Fibroblast of skin of abdomen (primary cell): ENCODE measurements around the gene TNPO1.

Source experiments
- DNase-seq: peaks from one replicate; pipeline ENCODE4 v3.0.0-alpha.2; 2013

Gene TNPO1

DNA sequence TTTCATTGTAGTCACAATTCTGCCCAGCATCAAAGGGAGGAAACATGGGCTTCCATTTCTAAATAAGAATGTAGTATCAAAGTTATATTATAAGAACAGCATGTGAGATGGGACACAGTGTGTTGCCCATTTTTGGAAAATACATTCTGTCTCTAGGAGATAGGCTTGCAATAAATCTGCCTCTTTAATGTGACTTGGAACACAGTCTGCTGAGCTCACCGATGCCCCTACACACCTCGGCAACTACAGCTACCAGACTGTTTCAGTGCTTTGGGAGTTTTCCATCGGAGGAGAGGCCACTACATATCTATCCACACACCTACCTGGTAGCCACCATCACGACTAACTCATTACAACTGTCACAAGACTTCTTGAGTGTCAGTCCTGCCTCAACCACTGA lies 120.4 kb downstream of the TNPO1 start:
- no peak for DNase-seq

DNA sequence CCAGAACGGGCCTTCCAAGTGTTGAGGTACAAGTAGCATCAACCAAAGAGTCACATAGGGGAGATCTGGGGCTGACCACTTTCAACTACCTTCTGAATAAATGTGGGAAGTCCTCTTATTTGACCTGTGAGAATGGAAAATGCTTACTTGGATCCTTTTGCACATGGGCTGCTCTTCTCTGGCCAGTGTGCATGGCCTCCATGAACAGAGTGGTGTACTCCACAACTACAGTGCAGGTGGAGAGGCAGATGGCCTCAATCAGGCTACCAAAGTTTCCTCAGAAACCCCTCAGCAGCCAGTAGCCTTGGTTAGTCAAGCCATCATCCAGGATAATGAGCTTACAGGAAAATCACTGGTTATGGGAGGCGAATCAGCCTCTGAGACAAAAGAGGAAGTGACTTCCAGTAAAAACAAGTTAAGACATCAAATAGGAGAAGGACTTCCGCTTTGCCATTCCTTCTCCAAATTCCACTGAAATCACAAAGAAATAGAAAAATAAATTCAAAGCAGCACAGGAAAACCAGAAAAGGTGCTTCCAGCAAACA lies 121.1 kb downstream of the TNPO1 start:
- no peak for DNase-seq

- no peak for DNase-seq
Measured at GRCh38 chr5:72938206-72938605, 121.7 kb downstream of the TNPO1 start.

- DNase-seq = no peak
Measured at GRCh38 chr5:72940082-72940481, 123.6 kb downstream of the TNPO1 start.

DNA sequence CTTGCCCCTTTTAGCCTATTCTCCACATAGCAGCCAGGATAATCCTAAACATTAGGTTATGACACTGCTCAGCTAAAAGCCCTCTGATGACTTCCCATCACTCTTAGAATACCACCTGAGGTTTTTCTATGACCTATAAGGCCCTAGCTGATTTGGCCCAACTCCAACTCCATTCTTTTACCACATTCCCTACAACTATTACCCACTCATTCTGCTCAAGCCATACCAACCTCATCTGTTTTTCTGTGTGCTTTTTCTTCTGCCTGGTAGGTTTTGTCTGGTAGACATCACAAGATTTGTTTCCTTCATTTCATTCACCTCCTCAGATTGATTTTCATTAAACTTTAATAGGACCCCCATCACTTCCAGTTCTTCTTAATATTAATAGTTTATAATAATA lies 126.8 kb downstream of the TNPO1 start:
- no peak for DNase-seq

- no peak for DNase-seq
Measured at GRCh38 chr5:72947498-72947897, 131.0 kb downstream of the TNPO1 start.

- DNase-seq = no peak
Measured at GRCh38 chr5:72949481-72949880, 133.0 kb downstream of the TNPO1 start.

- DNase-seq = peak; percentile 76
Measured at GRCh38 chr5:72951671-72952468, 135.4 kb downstream of the TNPO1 start.

GRCh38 chr5:72954389-72954788 lies 137.9 kb downstream of the TNPO1 start:
- DNase-seq = no peak

- no peak for DNase-seq
Measured at GRCh38 chr5:72955143-72955767, 138.8 kb downstream of the TNPO1 start.

DNA sequence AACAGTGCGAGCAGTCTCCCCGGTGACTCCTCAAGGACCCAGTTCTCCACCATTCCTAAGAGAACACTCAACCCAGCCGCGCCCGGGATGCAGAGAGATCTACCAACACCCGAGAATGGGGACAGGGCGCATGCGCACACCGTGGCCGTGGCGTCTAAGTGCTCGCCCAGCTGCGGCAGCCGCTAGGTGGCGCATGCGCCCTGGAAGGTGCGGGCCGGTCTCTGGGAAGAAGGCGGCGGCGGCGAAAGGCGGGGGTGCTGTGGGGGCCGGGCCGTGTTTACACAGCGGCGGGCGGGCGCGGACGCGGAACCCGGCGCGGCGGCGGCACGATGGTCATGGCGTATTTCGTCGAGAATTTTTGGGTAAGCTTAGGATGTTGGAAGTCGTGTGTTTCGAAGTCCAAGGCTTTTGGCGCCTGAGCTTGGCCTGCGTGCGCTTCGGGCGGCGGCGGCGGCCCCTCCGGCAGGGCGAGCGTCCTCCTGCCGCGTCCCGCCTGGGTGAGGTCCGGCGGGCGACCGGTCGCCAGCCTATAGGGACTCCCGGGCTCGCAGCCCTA lies 139.4 kb downstream of the TNPO1 start, which contains the start of gene FCHO2:
FCHO2 (plus strand) TSS at position 274 of the 556 bp plus-strand sequence; CDS start at position 330, 56 bp downstream.
- DNase-seq = peak; percentile 97

- DNase-seq = peak; percentile 60
Measured at GRCh38 chr5:72956324-72957140, 140.1 kb downstream of the TNPO1 start.

DNA sequence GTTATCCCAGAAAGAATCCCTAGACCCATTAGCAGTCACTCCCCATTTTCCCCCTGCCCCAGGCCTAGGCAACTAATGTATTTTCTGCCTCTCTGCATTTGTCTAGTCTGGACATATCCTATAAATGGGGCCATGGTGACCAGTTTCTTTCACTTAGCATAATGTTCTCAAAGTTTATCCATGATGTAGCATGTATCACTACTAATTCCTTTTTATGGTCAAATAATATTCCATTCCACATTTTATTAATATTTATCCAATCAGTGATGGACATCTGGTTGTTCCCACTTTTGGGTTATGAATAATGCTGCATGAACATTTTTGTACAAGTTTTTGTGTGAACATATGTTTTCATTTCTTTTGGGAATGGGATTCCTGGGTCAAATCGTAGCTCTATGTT lies 140.9 kb downstream of the TNPO1 start:
- DNase-seq = no peak

DNA sequence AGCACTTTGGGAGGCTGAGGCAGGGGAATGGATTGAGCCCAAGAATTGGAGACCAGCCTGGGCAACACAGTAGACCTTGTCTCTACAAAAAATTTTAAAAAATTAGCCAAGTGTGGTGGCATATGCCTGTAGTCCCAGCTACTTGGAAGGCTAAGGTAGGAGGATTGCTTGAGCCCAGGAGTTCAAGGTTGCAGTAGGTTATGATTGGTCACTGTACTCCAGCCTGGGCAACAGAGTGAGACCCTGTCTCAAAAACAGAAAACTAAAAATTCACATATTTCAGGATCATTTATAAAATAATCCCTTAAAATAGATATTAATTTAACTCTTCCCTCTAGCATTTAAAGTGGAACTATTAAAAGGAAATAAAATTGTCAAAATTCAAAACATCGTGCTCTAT lies 142.8 kb downstream of the TNPO1 start:
- no peak for DNase-seq
